Vagina (tissue), 2 donors: ENCODE results near the gene CDH4. TPM values are rescaled to one million over a fixed set of nuclear protein-coding genes. Genes with fewer than 3 reads are reported as not detected.

Experiments used
- DNase-seq, 2 donors: peaks; one replicate each; pipeline ENCODE4 v3.0.0-alpha.2; 2017; ENCODE audit errors: extremely low spot score in 2 of 2
- H3K27ac ChIP-seq: fragments of 200-600 bp; sonication (generic); one replicate; pipeline ENCODE4 v1.5.1; 2019
- H3K27me3 ChIP-seq: fragments of 200-600 bp; sonication (generic); one replicate; pipeline ENCODE4 v1.5.1; 2019
- H3K36me3 ChIP-seq, 2 donors: fragments of 200-600 bp; sonication (generic); one replicate each; pipeline ENCODE4 v1.5.1; 2017 to 2019
- H3K4me1 ChIP-seq: fragments of 200-600 bp; sonication (generic); one replicate; pipeline ENCODE4 v1.5.1; 2019
- H3K4me3 ChIP-seq, 2 donors: fragments of 200-600 bp; sonication (generic); 1 replicate in 1 of 2; 2 replicates in 1 of 2; pipeline ENCODE4 v1.5.1; 2016 to 2019
- H3K9me3 ChIP-seq: fragments of 200-600 bp; sonication (generic); one replicate; pipeline ENCODE4 v1.5.1; 2019
- CTCF ChIP-seq, 3 experiments: fragments of 450-650 bp in 2 of 3; fragments of 200-600 bp in 1 of 3; sonication (generic) in 1 of 3; IDR thresholded peaks; one replicate each; pipeline ENCODE4 v1.5.1; 2017 to 2019; ENCODE audit warnings: antibody characterized with exemption in 3 of 3, mild to moderate bottlenecking in 2 of 3, moderate library complexity in 2 of 3
- POLR2A ChIP-seq, 2 donors: fragments of 450-650 bp; IDR thresholded peaks; one replicate each; pipeline ENCODE4 v1.6.1; 2017; ENCODE audit warnings: antibody characterized with exemption in 2 of 2, mild to moderate bottlenecking in 2 of 2, moderate library complexity in 2 of 2
- POLR2AphosphoS5 ChIP-seq, 2 donors: sonication (generic); formaldehyde crosslinking; IDR thresholded peaks; one replicate each; pipeline ENCODE4 v1.9.0; 2017; ENCODE audit warnings: antibody characterized with exemption in 2 of 2, mild to moderate bottlenecking in 2 of 2, low read depth in 1 of 2; ENCODE audit not compliant: insufficient read depth in 1 of 2
- intact Hi-C: fragments of 100-400 bp; cut with DNase I; formaldehyde crosslinking; loops from one replicate; pipeline ENCODE4 v1.15.1; 2023
- total RNA-seq: library from RNA; depleted of rRNA; stranded (reverse); fragments of >200 nt; gene quantifications from one replicate; pipeline ENCODE4 v1.2.3, GENCODE V29; 2016

CDH4 gene
- total RNA-seq, 1 donor from 2014 or later, result 0.25 TPM

GRCh38 chr20:61841551-61841950, 589.5 kb downstream of the CDH4 start:
- H3K27me3 ChIP-seq, result no peaks in the 10 kb centered on the region
- intact Hi-C loops, result no loop called here
- TF ChIP-seq POLR2AphosphoS5 (IDR thresholded peaks at IDR 0.05; ENCODE audit: insufficient read depth in 1 of 2, low read depth in 1 of 2) (no peak), POLR2A (IDR thresholded peaks at IDR 0.05) (no peak), CTCF (IDR thresholded peaks at IDR 0.05) (no peak)

GRCh38 chr20:61841966-61842365, 589.9 kb downstream of the CDH4 start:
- Histone ChIP-seq H3K36me3 (no peaks in the 10 kb centered on the region), H3K27me3 (no peaks in the 10 kb centered on the region), H3K9me3 (no peaks in the 10 kb centered on the region), H3K4me3 (no peak overlapping the region), H3K4me1 (no peaks in the 10 kb centered on the region), H3K27ac (no peak overlapping the region)
- intact Hi-C loops, result no loop called here
- no peak for TF ChIP-seq POLR2AphosphoS5 (IDR thresholded peaks at IDR 0.05; ENCODE audit: insufficient read depth in 1 of 2, low read depth in 1 of 2)
- TF ChIP-seq POLR2A (IDR thresholded peaks at IDR 0.05), result no peak
- no peak for DNase-seq

More at GRCh38 chr20:61841551-61841950, 589.5 kb downstream of the CDH4 start:
- Histone ChIP-seq H3K36me3 (no peaks in the 10 kb centered on the region), H3K4me1 (no peaks in the 10 kb centered on the region), H3K27ac (no peak overlapping the region), H3K9me3 (no peaks in the 10 kb centered on the region), H3K4me3 (no peak overlapping the region)
- no peak for DNase-seq

- no peak overlapping the region for H3K27ac ChIP-seq
- H3K36me3 ChIP-seq, result no peaks in the 10 kb centered on the region
- no peaks in the 10 kb centered on the region for H3K4me1 ChIP-seq
- H3K4me3 ChIP-seq, result no peak overlapping the region
- intact Hi-C loops, result no loop called here
- no peaks in the 10 kb centered on the region for H3K9me3 ChIP-seq
- DNase-seq, result no peak
- H3K27me3 ChIP-seq, result no peaks in the 10 kb centered on the region
- TF ChIP-seq POLR2A (IDR thresholded peaks at IDR 0.05) (no peak), POLR2AphosphoS5 (IDR thresholded peaks at IDR 0.05; ENCODE audit: insufficient read depth in 1 of 2, low read depth in 1 of 2) (no peak), CTCF (IDR thresholded peaks at IDR 0.05) (no peak)
Measured at GRCh38 chr20:61844621-61845020, 592.6 kb downstream of the CDH4 start.

- no peaks in the 10 kb centered on the region for H3K9me3 ChIP-seq
- no peak for DNase-seq
- no peak overlapping the region for H3K4me3 ChIP-seq
- TF ChIP-seq CTCF (IDR thresholded peaks at IDR 0.05) (no peak), POLR2AphosphoS5 (IDR thresholded peaks at IDR 0.05; ENCODE audit: insufficient read depth in 1 of 2, low read depth in 1 of 2) (no peak), POLR2A (IDR thresholded peaks at IDR 0.05) (no peak)
- no peak overlapping the region for H3K27ac ChIP-seq
- H3K4me1 ChIP-seq, result no peaks in the 10 kb centered on the region
- H3K36me3 ChIP-seq, result no peaks in the 10 kb centered on the region
- intact Hi-C loops, result no loop called here
- H3K27me3 ChIP-seq, result no peaks in the 10 kb centered on the region
Measured at GRCh38 chr20:61845233-61845671, 593.2 kb downstream of the CDH4 start.

GRCh38 chr20:61846074-61846473, 594.0 kb downstream of the CDH4 start:
- intact Hi-C loops, result no loop called here
- H3K27ac ChIP-seq, result no peak overlapping the region
- TF ChIP-seq POLR2AphosphoS5 (IDR thresholded peaks at IDR 0.05; ENCODE audit: insufficient read depth in 1 of 2, low read depth in 1 of 2), result no peak
- TF ChIP-seq POLR2A (IDR thresholded peaks at IDR 0.05), result no peak
- H3K4me3 ChIP-seq, result no peak overlapping the region
- DNase-seq, result no peak
- H3K4me1 ChIP-seq, result no peaks in the 10 kb centered on the region
- H3K36me3 ChIP-seq, result no peaks in the 10 kb centered on the region
- no peaks in the 10 kb centered on the region for H3K27me3 ChIP-seq
- no peaks in the 10 kb centered on the region for H3K9me3 ChIP-seq

- no peaks in the 10 kb centered on the region for H3K27me3 ChIP-seq
Measured at GRCh38 chr20:61846741-61847419, 594.8 kb downstream of the CDH4 start.

More at GRCh38 chr20:61846741-61847419, 594.8 kb downstream of the CDH4 start:
- Histone ChIP-seq H3K4me3 (no peak overlapping the region), H3K9me3 (no peaks in the 10 kb centered on the region), H3K36me3 (no peaks in the 10 kb centered on the region), H3K27ac (no peak overlapping the region), H3K4me1 (no peaks in the 10 kb centered on the region)
- DNase-seq, result no peak
- intact Hi-C loops, result no loop called here
- no peak for TF ChIP-seq CTCF (IDR thresholded peaks at IDR 0.05)
- no peak for TF ChIP-seq POLR2A (IDR thresholded peaks at IDR 0.05)
- no peak for TF ChIP-seq POLR2AphosphoS5 (IDR thresholded peaks at IDR 0.05; ENCODE audit: insufficient read depth in 1 of 2, low read depth in 1 of 2)
